ENCODE results near the gene NUP107. TPM values are rescaled to one million over a fixed set of nuclear protein-coding genes. Genes with fewer than 3 reads are reported as not detected.

NUP107 gene
- total and polyA plus RNA-seq, 4 experiments from 2014 or later = 25.9 to 70.7 (median 54.4) TPM

DNA sequence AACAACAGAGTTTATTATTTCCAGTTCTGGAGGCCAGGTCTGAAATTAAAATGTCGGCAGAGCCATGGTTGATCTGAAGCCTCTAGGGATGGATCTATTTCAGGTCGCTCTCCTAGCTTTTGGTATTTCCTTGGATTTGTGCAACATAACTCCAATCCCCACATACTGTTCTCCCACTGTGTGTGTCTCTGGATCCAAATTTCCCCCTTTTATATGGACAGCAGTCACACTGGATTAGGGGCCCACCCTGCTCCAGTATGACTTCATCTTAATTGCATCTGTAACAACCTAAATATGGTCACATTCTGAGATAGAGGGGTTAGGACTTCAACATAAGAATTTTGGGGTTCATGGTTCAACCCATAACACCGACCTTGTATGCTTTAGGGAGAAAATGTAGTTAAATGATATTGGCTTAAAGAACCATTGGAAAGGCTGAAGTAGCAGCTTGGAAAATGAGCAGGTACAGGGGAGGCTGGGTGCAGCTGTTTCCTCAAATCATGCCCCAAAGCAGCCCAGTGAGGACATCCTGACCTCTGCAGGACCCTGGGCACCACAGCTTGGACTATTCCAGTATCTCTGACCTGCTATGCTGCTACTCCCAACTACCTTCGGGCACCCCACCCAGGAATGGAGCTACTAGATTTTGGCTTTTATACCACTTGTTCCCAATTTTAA is 107.3 kb downstream of the NUP107 start:
- intact Hi-C loops (cut with micrococcal nuclease) = no loop called here
- H3K4me3 Mint-ChIP-seq = no peak overlapping the region
- H3K27ac Mint-ChIP-seq = no peak overlapping the region
- Histone ChIP-seq H3K4me3 (ENCODE audit: low read length in 2 of 2) (no peak overlapping the region), H3K4me1 (ENCODE audit: insufficient read depth, low read length) (no peaks in the 10 kb centered on the region), H3K9me3 (ENCODE audit: control insufficient read depth in 1 of 2, low read length in 2 of 2) (no peaks in the 10 kb centered on the region), H3K27ac (ENCODE audit: low read depth, low read length) (no peak overlapping the region), H3K27me3 (ENCODE audit: insufficient read depth, low read length) (no peaks in the 10 kb centered on the region), H3K36me3 (ENCODE audit: insufficient read depth, low read length) (no peaks in the 10 kb centered on the region)
- DNase-seq = no peak
- no peaks in the 10 kb centered on the region for H3K9me3 Mint-ChIP-seq
- H3K36me3 Mint-ChIP-seq = no peaks in the 10 kb centered on the region
- ChIA-PET CTCF (ENCODE audit: partially characterized antibody) (interaction anchor here (0.6 to 1.0 kb wide), 2 partner anchors 14 to 331 kb away, joined by 3 read pairs; partner anchors contain the start of gene MDM2), POLR2A (ENCODE audit: partially characterized antibody) (interaction anchor here (0.6 to 1.6 kb wide), 2 partner anchors 14 to 42 kb away, joined by 3 read pairs; partner anchors contain the start of gene MDM2)
- no peaks in the 10 kb centered on the region for H3K27me3 Mint-ChIP-seq
- peaks cover 0 to 4% (median 0%) of the 10 kb centered on the region in 4 donors for H3K4me1 Mint-ChIP-seq

DNA sequence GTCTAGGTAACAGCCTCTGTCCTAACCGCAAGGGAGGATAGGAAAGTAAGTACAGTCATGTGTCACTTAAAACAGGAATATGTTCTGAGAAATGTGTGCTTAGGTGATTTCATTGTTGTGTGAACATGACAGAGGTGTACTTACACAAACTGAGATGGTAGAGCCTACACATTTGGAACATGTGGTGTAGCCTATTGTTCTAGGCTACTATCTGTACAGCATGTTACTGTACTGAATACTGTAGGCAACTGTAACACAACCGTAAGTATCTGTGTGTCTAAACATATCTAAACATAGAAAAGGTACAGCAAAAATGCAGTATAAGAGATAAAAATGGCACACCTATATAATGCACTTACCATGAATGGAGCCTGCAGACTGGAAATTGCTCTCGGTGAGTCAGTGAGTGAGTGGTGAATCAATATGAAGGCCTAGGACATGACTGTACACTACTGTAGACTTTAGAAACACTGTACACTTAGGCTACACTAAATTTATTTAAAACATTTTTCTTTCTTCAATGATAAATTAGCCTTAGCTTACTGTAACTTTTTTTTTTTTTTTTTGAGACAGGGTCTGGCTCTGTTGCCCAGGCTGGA is 108.0 kb downstream of the NUP107 start:
- H3K27ac Mint-ChIP-seq = no peak overlapping the region
- no peaks in the 10 kb centered on the region for H3K27me3 Mint-ChIP-seq
- ChIA-PET CTCF (ENCODE audit: partially characterized antibody) (interaction anchor here (1.0 kb wide), 1 partner anchor 12 kb away, joined by 4 read pairs; no protein-coding TSS in a partner anchor), POLR2A (ENCODE audit: partially characterized antibody) (interaction anchor here (0.6 kb wide), 1 partner anchor 42 kb away, joined by 3 read pairs; no protein-coding TSS in a partner anchor)
- Histone ChIP-seq H3K4me3 (ENCODE audit: low read length in 2 of 2) (no peak overlapping the region), H3K4me1 (ENCODE audit: insufficient read depth, low read length) (no peaks in the 10 kb centered on the region), H3K27me3 (ENCODE audit: insufficient read depth, low read length) (no peaks in the 10 kb centered on the region), H3K9me3 (ENCODE audit: control insufficient read depth in 1 of 2, low read length in 2 of 2) (no peaks in the 10 kb centered on the region), H3K27ac (ENCODE audit: low read depth, low read length) (no peak overlapping the region), H3K36me3 (ENCODE audit: insufficient read depth, low read length) (no peaks in the 10 kb centered on the region)
- intact Hi-C loops (cut with micrococcal nuclease) = no loop called here
- H3K4me3 Mint-ChIP-seq = no peak overlapping the region
- DNase-seq = no peak
- H3K4me1 Mint-ChIP-seq = peaks cover 0 to 4% (median 0%) of the 10 kb centered on the region in 4 donors
- no peaks in the 10 kb centered on the region for H3K36me3 Mint-ChIP-seq
- H3K9me3 Mint-ChIP-seq = no peaks in the 10 kb centered on the region

Other genes with a start within 250 kb of the NUP107 start
- 100 to 1,000 TPM; 193 to 195 TPM for gene RAP1B, start 76.1 kb upstream of the NUP107 start, total RNA-seq
- 100 to 1,000 TPM; 433 to 542 TPM for gene RAP1B, start 76.1 kb upstream of the NUP107 start, polyA plus RNA-seq
- 10 to 100 TPM in 1 of 2 experiments, 1 to 10 TPM in 1; 8.2 to 11.5 TPM for gene SLC35E3, start 59.2 kb downstream of the NUP107 start, total RNA-seq
- 1 to 10 TPM; 6.1 to 7.7 TPM for gene SLC35E3, start 59.2 kb downstream of the NUP107 start, polyA plus RNA-seq
- gene MDM2, start 121.2 kb downstream of the NUP107 start, total RNA-seq = 100 to 1,000 TPM; 117 to 121 TPM
- gene MDM2, start 121.2 kb downstream of the NUP107 start, polyA plus RNA-seq = 10 to 100 TPM in 1 of 2 donors, 1 to 10 TPM in 1; 9.7 to 22.5 TPM
- 1 to 10 TPM; 2.0 to 3.1 TPM for gene CPM, start 246.2 kb downstream of the NUP107 start, total RNA-seq
- 1 to 10 TPM; 1.3 to 2.5 TPM for gene CPM, start 246.2 kb downstream of the NUP107 start, polyA plus RNA-seq